Measurements from ENCODE around the gene GABRD. TPM values are rescaled to one million over a fixed set of nuclear protein-coding genes. Genes with fewer than 3 reads are reported as not detected.
"Not testable (repeated sequence)": the region's sequence is repeated elsewhere in the genome, so short reads cannot be mapped to it uniquely, and the experiment has no call there.

The GABRD gene
- total and polyA plus RNA-seq, 2 donors (not counting 3 experiments of a cell fraction or from before 2014, with no cell fraction given), result not detected

GRCh38 chr1:1980467-1981141, 38.5 kb upstream of the GABRD start:
- Histone ChIP-seq H3K9me3 (replicated peaks; ENCODE audit: control insufficient read depth, insufficient read depth, low read length) (no peaks in the 10 kb centered on the region), H3K4me3 (replicated peaks in 1 of 3; ENCODE audit: insufficient read depth in 1 of 3, low read depth in 1 of 3, low read length in 3 of 3) (no peak overlapping the region), H3K4me1 (ENCODE audit: control insufficient read depth, extremely low read depth, insufficient read depth, low read length) (no peaks in the 10 kb centered on the region), H4K20me1 (replicated peaks; ENCODE audit: control insufficient read depth, extremely low read depth, insufficient read depth, low read length) (no peaks in the 10 kb centered on the region), H3K9me1 (replicated peaks; ENCODE audit: control insufficient read depth, extremely low read depth, insufficient read depth, low read length) (no peaks in the 10 kb centered on the region), H3K36me3 (ENCODE audit: control insufficient read depth in 2 of 2, extremely low read depth in 1 of 2, insufficient read depth in 2 of 2, low read length in 2 of 2) (no peaks in the 10 kb centered on the region), H3K9ac (replicated peaks; ENCODE audit: extremely low read depth, insufficient read depth, low read length) (no peak overlapping the region), H3K79me2 (ENCODE audit: control insufficient read depth, insufficient read depth, low read length) (no peaks in the 10 kb centered on the region), H3K27me3 (ENCODE audit: control insufficient read depth in 2 of 2, insufficient read depth in 2 of 2, low read length in 2 of 2) (no peaks in the 10 kb centered on the region), H2AFZ (ENCODE audit: low read depth, low read length) (no peak overlapping the region), H3K4me2 (ENCODE audit: insufficient read depth, low read length) (no peak overlapping the region), H3K27ac (ENCODE audit: insufficient read depth, low read depth, low read length) (no peak overlapping the region)
- ChIA-PET CTCF (no interaction called here), POLR2A (no interaction called here)
- no peak for DNase-seq (ENCODE audit: low read depth, low spot score)
- FAIRE-seq, result no peak
- intact Hi-C loops (cut with micrococcal nuclease) (no loop called here), dilution Hi-C loops (cut with MboI; ENCODE audit: extremely low pct_ligation_motif_present, low sequenced_read_pairs) (no loop called here)
- BruUV-seq (replicated peaks), result no TSS peak
- no peak for TF ChIP-seq JUN (IDR thresholded peaks at IDR 0.05; ENCODE audit: borderline replicate concordance, insufficient read depth, insufficient read length, low read depth)

- no TSS peak for BruUV-seq (replicated peaks)
- H3K9me1 ChIP-seq (replicated peaks; ENCODE audit: control insufficient read depth, extremely low read depth, insufficient read depth, low read length), result no peaks in the 10 kb centered on the region
- POLR2A ChIA-PET, result no interaction called here
- TF ChIP-seq POLR2AphosphoS5 (IDR thresholded peaks at IDR 0.05; ENCODE audit: insufficient read depth, low read depth, low read length), result no peak
- no peak for TF ChIP-seq MAX (IDR thresholded peaks at IDR 0.05; ENCODE audit: insufficient read depth, insufficient read length)
- no peak for TF ChIP-seq EZH2 (IDR thresholded peaks at IDR 0.05; ENCODE audit: borderline replicate concordance, low read depth, low read length, severe bottlenecking)
- no peak for TF ChIP-seq POLR2A (IDR thresholded peaks at IDR 0.05; ENCODE audit: low read depth, low read length)
- TF ChIP-seq FOS (IDR thresholded peaks at IDR 0.05; ENCODE audit: borderline replicate concordance, insufficient read depth, low read length), result no peak
- no peak for TF ChIP-seq JUN (IDR thresholded peaks at IDR 0.05; ENCODE audit: borderline replicate concordance, insufficient read depth, insufficient read length, low read depth)
- no peak for TF ChIP-seq GATA2 (IDR thresholded peaks at IDR 0.05; ENCODE audit: insufficient read depth, insufficient read length, low read depth, low read length)
- no peak overlapping the region for H3K27ac ChIP-seq (ENCODE audit: insufficient read depth, low read depth, low read length)
- H3K4me1 ChIP-seq (ENCODE audit: control insufficient read depth, extremely low read depth, insufficient read depth, low read length), result no peaks in the 10 kb centered on the region
- no peaks in the 10 kb centered on the region for H3K36me3 ChIP-seq (ENCODE audit: control insufficient read depth in 2 of 2, extremely low read depth in 1 of 2, insufficient read depth in 2 of 2, low read length in 2 of 2)
- H2AFZ ChIP-seq (ENCODE audit: low read depth, low read length), result no peak overlapping the region
- no peaks in the 10 kb centered on the region for H3K79me2 ChIP-seq (ENCODE audit: control insufficient read depth, insufficient read depth, low read length)
- no peak overlapping the region for H3K9ac ChIP-seq (replicated peaks; ENCODE audit: extremely low read depth, insufficient read depth, low read length)
- DNase-seq (ENCODE audit: low read depth, low spot score), result no peak
- no peak overlapping the region for H3K4me2 ChIP-seq (ENCODE audit: insufficient read depth, low read length)
- no peaks in the 10 kb centered on the region for H4K20me1 ChIP-seq (replicated peaks; ENCODE audit: control insufficient read depth, extremely low read depth, insufficient read depth, low read length)
- H3K9me3 ChIP-seq (replicated peaks; ENCODE audit: control insufficient read depth, insufficient read depth, low read length), result no peaks in the 10 kb centered on the region
- no peaks in the 10 kb centered on the region for H3K27me3 ChIP-seq (ENCODE audit: control insufficient read depth in 2 of 2, insufficient read depth in 2 of 2, low read length in 2 of 2)
- CTCF ChIA-PET, result no interaction called here
- dilution Hi-C loops (cut with MboI; ENCODE audit: extremely low pct_ligation_motif_present, low sequenced_read_pairs) (no loop called here), intact Hi-C loops (cut with micrococcal nuclease) (no loop called here)
- no peak for FAIRE-seq
- no peak overlapping the region for H3K4me3 ChIP-seq (replicated peaks in 1 of 3; ENCODE audit: insufficient read depth in 1 of 3, low read depth in 1 of 3, low read length in 3 of 3)
Observed at GRCh38 chr1:1981142-1981500, 38.0 kb upstream of the GABRD start.

GRCh38 chr1:1981631-1982327, 37.4 kb upstream of the GABRD start:
- H3K36me3 ChIP-seq (ENCODE audit: control insufficient read depth in 2 of 2, extremely low read depth in 1 of 2, insufficient read depth in 2 of 2, low read length in 2 of 2); DNase-seq (ENCODE audit: low read depth, low spot score); dilution Hi-C loops (cut with MboI; ENCODE audit: extremely low pct_ligation_motif_present, low sequenced_read_pairs); intact Hi-C loops (cut with micrococcal nuclease); H3K79me2 ChIP-seq (ENCODE audit: control insufficient read depth, insufficient read depth, low read length); H3K4me3 ChIP-seq (replicated peaks in 1 of 3; ENCODE audit: insufficient read depth in 1 of 3, low read depth in 1 of 3, low read length in 3 of 3); H4K20me1 ChIP-seq (replicated peaks; ENCODE audit: control insufficient read depth, extremely low read depth, insufficient read depth, low read length); H3K9me3 ChIP-seq (replicated peaks; ENCODE audit: control insufficient read depth, insufficient read depth, low read length); H3K9ac ChIP-seq (replicated peaks; ENCODE audit: extremely low read depth, insufficient read depth, low read length); H3K4me1 ChIP-seq (ENCODE audit: control insufficient read depth, extremely low read depth, insufficient read depth, low read length); CTCF ChIA-PET; H2AFZ ChIP-seq (ENCODE audit: low read depth, low read length); H3K4me2 ChIP-seq (ENCODE audit: insufficient read depth, low read length); H3K27me3 ChIP-seq (ENCODE audit: control insufficient read depth in 2 of 2, insufficient read depth in 2 of 2, low read length in 2 of 2); H3K9me1 ChIP-seq (replicated peaks; ENCODE audit: control insufficient read depth, extremely low read depth, insufficient read depth, low read length); BruUV-seq (replicated peaks); H3K27ac ChIP-seq (ENCODE audit: insufficient read depth, low read depth, low read length); POLR2A ChIA-PET; FAIRE-seq: not testable (repeated sequence)

Data from endothelial cell of umbilical vein (primary cell).